CD4-positive, alpha-beta T cell treated with Interleukin-12 subunit alpha and Interleukin-12 subunit beta, for 1 hour (primary cell): Measurements from ENCODE around the gene FNDC3B.

ENCODE experiments used
- DNase-seq: peaks from one replicate; pipeline ENCODE4 v3.0.0-alpha.2; 2020

FNDC3B gene

DNA sequence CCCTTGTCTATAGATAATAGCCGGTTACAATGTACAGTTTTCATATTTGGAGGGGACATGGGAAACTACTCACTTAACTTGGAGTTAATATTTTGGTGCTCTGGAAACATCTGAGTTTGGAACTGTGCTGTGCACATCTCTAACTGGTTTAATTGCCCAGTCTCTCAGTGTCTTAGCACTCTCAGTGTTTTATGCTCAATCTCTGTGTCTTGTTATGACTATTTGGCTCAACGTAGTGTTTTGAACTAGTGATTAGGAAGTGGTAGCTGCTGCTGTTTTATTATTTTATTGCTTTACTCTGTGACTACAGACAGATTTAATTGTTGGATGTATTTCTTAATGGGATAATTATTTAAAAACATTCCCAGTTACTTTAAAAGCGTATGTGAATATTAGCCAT is 17.0 kb downstream of the FNDC3B start:
- DNase-seq: no peak

DNA sequence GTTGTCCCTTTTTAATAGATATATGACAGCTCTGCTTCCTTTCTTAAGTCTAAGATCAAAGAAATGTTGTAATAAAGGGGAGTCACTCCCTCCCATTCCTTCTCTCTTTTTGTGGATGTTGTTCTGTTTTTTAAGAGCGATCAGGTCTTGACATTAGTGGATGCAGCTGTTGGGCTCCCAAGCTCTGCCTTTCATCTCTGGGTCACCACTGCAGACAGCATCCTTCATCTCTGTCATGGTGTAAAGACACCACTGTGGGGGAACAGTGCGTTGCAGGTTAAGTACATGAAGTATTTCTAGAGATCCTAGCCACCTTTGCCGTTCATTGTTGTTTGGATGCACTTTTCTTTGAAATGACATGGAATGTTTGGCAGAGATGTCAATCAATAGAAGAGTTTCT is 17.7 kb downstream of the FNDC3B start:
- no peak for DNase-seq

DNA sequence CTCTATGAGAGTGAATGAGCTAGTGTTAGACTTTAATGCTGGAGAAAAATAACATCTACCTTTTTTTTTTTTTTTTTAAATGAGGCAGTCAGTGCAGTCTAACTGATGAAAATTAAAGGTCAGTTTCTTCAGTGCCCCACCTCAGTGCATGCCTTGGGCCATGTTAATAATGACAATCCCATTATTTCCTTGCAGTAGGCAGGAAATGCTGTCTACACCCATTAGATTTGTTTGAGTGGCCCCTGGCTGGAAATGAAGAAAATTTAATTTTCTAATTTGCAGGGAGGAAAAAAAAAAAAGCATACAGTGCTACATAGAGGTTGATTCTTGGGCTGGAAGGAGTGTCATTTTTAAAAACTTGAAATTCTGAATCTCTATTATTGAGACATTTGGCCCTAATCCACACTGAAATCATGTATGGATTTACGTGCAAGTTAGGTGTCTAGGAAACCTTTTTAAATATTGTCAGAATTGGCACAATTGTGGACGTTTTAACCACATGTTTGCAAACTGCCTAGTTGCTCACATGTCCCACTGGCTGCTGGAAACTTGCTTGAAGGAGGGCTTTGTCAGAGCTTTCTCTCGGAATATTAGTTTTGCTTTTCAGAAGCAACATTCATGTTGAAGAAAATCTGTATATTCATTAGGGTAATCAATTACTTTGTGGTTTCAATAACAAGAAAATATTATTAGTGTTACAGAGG is 18.4 kb downstream of the FNDC3B start:
- DNase-seq: no peak

DNA sequence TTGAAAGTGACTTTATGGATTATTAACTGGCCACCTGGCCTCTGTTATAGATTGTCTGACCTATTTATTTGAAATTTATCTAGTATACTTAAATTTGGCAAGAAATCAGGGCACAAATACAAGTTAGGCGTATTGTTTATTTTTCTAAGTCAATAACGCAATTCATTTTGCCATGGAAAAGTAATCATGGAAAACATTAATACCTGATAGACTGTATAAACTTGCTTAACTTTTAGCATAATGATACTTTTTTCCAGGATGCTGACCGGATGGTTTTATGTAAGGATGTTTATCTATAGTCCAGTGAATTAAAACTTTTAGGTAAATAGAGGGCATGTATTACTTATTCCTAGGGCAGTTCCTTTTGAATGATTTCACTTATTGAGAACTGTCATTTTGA is 20.2 kb downstream of the FNDC3B start:
- no peak for DNase-seq

DNA sequence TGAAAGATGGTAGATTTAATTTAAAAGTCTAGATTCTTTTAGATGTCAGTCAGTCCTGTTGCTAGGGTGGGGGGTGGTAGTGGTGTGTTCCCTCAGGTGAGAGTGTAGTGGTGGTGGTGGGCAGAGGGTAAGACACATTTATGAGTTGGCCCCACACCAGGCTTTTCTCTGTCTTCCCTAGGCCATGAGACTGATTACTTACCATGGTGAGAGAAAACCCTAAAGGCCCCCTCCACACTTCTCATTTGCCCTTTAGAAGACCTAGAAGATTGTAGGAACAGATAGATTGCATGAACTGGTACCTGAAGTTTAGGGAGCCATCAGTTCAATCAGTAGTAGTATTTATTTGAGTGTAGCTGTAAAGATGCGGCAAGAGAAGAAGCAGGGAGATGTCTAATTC is 20.9 kb downstream of the FNDC3B start:
- no peak for DNase-seq

DNA sequence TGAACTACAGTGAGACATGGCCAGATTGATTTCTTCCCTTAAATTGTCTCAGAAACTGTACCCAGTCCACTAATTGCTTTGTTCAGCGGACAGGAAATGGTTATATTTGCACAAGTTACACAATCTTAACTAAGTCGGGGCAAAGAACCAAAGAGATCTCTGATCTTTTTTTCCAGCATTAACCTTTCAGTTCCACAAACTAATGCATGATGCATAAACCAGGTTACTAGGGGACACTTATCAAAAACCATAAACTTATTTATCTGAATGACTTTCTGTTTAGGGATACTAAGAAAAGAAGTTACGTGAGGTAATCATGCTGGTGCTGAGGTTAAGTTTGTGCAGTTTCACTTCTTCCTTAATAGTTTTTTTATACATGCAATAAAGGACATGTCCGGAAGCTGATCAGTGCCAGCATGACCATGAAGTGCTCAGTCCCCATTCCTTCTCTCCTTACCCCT is 22.4 kb downstream of the FNDC3B start:
- no peak for DNase-seq

DNA sequence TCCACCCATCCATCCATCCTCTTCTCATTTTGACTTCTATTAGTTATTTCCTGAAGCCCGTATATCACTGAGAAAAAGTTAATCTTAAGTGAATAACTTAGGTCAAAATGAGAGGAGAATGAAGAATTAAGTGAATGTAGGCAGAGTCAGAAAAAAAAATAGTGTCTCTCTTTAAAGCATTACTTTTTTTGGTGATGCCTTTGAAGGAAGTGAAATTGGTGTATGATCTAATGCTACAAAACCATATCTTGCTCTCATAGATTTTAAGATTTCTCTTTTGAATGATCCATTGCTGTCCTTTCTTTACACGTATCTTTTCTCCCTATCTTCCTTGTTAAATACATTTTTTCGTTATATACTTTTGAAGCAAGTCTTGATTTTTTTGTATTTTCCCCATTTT is 23.4 kb downstream of the FNDC3B start:
- DNase-seq: no peak

DNA sequence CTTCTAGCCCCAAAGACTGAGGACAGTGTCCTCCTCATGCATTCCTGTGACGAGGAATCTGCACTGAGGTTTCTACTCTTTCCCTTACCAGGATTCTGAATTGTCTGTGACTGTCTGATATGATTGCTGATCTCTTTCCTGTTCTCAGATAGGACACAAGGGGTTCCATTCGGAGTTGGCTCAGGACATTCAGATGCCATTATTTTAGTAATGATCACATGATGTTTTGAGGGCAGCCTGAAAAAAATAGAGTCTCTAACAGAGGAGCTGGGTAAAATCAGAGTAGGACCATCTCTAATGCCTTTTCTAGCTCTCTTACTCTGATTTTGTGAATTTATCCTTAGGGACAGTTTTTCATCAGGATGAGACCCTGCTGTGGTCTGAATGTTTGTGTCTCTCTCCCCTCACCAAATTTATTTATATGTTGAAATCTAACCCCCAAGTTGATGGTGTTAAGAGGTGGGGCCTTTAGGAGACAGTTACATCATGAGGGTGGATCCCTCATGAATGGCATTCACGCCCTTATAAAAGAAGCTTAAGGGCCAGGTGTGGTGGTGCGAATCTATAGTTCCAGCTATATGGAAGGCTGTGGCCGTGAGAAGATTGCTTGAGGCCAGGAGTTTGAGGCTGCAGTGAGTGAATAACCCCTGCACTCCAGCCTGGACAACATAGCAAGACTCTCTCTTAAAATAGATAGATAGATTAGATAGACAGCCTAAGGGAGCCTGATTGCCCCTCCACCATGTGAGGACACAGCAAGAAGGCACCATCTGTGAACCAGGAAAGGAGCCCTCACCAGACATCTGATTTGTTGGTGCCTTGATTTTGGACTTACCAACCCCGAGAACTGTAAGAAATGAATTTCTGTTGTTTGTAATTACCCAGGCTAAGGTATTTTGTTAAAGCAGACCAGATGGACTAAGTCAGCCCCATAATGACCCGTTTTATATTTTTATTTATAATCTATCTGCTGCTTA is 24.4 kb downstream of the FNDC3B start:
- no peak for DNase-seq

DNA sequence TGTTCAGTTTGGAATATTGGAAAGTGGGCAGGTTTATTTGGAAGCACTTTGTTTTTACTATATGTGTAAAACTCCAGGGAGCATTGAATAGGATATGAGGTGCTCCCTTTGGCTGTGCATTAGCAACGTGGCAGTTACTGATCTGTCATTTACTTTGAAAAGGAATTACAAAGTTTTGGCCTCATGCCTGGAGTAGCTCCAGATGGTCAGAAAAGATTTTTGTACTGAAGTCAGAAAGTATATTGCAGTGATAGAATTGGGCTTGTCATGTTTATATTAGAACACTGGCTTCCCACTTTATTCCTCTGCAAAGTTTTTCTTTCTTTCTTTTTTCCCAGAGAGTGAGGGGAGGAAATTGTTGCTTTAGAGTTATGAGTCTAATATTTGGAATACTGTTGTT is 26.1 kb downstream of the FNDC3B start:
- no peak for DNase-seq

DNA sequence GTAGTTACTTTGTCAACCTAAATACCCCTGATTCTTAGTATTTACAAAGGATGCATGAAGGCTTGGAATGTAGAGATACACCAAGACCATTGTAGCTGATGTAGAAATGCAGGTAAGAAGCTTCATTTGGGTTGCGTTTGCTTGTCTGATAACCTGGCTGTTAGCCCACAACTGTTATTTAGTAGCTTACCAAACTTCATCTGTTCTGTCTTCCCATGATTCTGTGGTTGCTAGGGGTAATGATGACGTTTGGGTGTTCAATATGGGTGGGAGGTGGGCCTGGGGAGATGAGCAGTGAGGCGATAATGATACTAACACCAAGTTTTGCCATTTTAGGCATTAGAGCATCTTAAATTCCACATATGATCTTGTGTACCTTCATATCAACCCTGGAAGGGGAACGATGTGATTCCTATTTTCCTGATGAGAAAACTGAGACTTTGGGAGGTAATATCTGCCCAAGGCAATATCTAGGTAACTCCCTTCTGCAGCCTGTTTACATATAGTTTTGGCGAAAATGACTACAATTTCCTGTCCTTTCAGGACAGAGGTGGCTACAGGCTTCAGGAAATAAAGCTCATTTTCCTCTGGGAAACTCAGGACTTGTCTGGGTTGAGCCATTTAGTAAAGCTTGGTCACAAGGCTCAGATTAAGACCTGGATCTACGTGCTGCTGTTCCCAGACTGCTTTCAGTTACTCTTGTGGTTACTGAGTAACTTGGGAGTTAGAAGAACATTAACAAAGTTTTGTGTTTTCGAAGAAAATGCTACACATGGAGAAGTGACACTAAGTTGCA is 26.8 kb downstream of the FNDC3B start:
- DNase-seq: no peak

DNA sequence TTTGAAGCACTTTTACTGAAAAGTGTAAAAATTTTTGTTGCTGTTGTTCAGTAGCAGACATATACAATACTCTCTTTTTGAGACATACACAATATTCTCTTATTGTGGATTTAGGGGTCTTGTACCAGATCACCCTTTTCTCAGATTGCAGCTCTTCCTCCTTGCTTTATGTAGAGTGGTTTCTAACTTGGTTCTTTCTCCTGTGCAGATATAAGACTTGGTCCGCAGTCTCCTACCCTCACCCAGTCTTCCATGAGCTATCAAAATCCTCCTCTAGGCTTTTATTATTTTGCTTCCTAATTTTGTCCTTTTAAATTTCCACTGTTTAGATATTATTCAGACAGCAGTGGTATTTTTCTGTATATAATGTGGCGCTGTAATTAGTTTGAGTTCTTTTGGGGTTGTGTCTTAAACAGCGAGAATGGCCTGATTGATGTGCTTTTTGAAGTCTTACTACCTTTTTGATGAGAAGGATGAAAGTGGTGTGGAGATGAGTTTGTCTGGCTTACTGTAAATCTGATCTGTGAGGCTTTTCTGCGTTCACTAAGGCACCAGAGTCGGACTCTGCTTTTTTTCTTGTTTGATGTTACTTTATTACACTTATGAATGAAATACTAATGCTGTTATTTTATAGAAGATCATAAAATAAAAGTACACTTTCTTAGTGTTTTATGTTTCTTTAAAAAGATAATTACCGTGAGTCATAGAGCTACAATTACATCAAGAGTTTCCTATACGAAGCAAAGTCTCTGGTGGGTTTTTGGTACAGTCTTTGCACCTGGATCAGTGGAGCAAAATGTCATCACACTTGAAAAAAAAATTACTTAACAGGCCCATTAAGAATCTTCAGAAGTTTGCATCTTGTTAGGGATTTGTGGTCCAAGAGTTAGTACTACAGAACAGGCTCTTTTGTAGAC is 27.8 kb downstream of the FNDC3B start:
- DNase-seq: no peak

DNA sequence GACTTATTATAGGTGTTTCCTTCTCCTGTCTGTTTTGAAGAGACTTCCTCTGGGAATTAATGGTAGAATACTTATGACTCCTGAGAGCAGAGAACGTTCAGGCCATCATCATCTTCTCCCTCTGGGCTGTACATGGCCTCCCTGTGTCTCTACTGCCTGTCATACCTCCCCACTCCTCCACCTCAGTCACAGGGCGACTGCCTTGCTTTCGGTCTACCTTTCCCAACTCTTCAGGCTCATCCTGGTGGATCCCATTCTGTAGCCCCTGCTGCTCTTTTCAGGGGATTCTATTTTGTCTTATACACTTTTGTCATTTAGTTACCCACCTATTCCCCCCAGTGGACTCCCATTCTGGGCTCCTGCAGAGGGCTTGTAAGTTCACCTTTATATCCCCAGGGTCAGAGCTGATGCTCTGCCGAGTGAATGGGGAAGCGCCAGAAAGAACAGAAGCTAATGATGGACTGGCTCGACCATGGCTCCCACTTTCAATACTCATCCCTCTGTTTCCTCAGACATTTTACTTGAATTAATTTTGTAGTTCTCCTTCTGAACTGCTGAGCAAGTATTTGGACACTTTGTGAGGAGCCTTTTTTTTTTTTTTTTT is 28.6 kb downstream of the FNDC3B start:
- no peak for DNase-seq

DNA sequence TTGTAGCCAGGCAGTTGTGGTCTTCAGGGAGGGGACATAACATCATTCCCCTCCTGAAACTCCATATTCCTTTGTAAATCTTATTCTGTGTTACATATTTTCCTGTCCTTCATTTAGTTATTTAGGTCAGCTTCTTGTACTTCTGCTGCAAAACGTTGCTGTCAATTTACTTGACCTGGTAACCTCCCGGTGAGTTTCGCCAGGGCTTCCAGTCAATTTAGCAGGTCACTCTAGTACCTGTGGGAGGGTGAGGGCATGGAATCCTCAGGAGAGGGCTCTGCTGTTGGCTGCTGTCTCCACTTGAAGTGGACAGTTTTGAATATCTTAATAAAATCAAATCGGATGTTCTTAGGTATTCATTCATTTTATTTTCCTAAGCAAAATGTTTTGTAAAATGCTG is 29.6 kb downstream of the FNDC3B start:
- no peak for DNase-seq

DNA sequence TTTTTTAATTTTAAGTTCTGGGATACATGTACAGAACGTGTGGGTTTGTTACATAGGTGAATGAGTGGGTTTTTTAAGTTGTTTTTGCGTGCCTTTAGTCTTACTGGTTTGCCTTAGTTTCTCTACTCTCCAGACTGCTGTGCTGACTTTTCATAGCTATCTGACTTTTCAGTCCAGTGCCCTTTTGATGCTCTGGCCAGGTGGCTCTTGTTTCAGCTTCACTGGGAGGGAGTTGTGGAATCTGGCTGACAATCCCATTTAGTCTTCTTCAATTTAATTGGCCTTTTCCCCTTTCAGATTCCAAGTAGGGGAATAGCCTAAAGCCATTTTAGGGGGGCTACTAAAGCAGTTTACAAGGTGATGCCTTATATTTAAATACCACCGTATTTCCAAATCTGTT is 30.1 kb downstream of the FNDC3B start:
- DNase-seq: no peak

DNA sequence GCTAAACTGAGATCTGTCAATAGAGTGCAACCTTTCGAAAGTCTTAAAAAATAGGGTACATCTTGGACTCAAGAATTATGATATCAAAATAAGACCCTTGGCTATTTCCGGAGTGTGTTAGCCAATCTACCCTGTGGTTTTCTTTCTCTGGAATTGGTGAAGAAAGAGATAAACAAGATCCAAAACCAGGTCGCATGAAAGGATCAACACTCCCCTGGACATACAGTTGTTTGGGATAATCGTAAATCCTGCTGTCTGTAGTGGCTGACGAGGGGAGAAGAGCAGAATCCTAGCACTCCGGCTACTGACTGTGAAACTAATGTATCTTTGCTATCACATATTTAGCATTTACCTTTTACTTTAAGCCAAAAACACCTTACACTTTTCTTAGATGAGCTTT is 30.9 kb downstream of the FNDC3B start:
- DNase-seq: no peak

DNA sequence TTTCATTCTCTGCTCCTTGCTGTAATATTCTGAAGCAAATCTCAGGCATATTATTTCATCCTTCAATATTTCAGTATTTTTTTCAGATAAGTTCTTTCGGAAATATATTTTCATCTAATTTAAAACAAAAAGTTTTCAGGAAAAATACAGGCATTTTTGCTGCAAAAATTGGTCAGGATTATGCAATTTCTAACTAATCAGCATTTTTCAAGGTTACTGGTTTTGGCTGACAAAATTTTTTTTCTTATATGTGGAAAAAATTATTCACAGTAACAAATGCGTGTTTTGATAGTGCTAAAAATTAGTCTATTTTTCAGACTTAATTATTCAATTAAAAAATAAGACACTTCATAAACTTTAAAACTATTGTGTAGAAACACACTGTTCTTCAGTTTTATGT is 31.4 kb downstream of the FNDC3B start:
- DNase-seq: no peak

DNA sequence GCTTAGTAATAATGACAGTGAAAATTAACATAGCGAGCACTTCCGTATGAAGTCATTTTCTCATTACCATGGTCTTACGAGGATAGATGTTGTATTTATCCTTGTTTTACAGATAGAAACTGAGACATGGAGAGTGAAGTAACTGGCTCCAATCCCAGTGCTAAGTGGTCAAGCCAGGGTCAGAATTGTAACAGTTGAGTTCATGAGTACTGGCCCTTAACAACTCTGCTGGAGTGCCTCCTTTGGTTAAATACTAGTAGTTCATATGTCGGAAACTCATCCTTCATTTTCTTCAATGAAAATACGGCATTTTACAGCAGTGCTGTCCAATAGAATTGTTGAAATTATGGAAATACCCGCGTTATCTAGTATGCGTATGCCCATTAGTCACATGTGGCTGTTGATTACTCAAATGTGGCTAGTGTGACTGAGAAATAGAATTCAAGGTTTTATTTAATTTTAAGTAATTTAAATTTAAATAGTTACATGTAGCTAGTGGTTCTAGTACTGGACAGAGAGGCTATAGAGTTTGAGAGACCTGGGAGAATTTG is 32.5 kb downstream of the FNDC3B start:
- DNase-seq: no peak

DNA sequence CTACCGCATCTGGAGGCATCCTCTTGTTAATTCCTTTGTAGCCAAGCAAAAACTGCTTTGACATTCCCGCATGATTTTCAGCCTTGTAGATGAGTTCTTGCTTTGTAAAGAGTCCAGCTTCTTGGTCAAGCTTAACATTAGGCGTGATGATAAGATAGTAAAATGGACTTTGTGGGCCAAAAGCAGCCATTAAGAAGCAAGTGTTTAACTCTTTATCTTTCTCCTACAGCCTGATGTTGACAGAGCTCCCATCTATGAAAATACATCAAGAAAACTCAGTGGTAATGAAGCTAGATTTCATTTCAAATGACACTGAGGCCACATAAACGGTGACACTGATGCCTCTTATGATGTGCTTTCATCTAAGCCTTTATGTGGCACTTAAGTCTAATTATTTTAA is 33.2 kb downstream of the FNDC3B start:
- no peak for DNase-seq

DNA sequence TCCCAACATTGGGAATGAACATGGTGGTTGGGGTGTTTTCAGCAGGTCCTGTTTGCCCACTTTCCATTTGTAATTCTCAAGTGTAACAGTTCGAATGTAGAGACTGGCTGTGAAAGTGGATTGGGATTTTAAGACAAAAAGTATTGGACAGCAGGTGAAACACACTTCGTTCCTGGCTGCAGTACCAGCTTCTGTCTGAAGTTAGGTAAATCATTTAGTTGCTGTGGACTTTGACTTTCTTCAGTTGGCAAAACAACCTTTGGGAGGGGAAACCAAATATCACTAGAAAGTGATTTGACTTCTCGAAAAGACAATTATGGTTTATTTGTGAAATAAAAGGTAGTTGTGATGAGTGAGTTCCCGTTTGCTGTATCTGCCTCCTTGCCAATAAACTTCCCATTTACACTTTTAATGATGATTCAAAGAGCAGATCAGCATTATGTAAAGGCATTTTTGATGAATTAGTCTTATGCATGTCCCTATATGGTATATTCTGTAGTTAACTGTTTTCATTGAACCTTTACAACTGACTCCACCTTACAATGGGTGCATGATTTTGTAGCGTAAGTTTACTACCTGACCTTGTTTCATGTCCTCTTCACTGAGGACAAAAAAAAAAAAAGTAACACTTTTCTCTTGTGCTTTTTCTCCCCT is 34.0 kb downstream of the FNDC3B start:
- no peak for DNase-seq

DNA sequence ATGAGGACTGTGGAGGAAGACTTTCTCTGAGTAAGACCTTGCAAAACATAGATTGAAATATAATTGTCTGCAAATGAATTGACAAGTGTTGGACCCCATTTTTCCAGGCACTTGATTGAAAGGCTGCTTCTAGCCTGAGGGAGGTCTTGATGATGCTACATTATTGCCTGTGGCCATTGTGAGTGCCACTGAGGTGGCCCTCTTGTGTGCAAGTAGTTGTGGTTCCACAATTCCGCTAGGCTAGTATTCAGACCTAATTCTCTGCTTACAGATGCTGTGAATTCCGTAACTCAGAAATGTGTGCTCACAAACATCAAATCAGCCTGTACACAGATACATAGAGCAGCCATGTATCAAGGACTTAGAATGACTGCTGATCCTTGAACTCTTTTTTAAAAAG is 34.7 kb downstream of the FNDC3B start:
- DNase-seq: no peak

DNA sequence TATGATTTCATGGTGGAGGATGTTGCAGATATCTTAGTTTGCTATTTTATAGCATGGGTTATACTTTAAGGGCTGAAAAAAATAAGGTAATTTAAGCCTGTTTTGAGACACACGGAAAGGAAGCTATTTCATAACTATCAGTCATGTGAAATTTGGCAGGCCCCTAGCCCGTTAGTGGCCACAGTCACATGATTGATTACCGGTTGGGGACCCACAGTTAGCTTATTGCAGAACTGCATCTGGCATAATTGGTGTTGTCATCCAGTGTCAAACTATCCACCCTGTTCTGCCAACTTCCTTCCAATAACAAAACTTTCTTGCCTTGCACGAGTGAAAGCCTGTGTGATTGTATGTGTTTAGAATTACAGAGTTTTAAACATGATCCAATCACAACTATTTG is 35.2 kb downstream of the FNDC3B start:
- DNase-seq: no peak
